Measurements from ENCODE around the gene CISH. TPM values are rescaled to one million over a fixed set of nuclear protein-coding genes. Genes with fewer than 3 reads are reported as not detected.

The CISH gene
- total and polyA plus RNA-seq, 2 of the 4 experiments (the other 2 are of a cell fraction) = 0.90 to 4.0 TPM

GRCh38 chr3:50559702-50560101 lies 51.9 kb downstream of the CISH start:
- Histone ChIP-seq H3K23ac (ENCODE audit: low read depth, low read length) (no peak overlapping the region), H3K27ac (ENCODE audit: insufficient read depth, low read length) (no peak overlapping the region), H3K9me1 (ENCODE audit: insufficient read depth, low read length) (peaks cover 8% of the 10 kb centered on the region; the same call in 1 of the 2 replicates), H2AK5ac (ENCODE audit: low read depth, low read length) (no peak overlapping the region), H2BK15ac (ENCODE audit: low read depth, low read length) (no peak overlapping the region), H3K9ac (ENCODE audit: low read depth, low read length) (no peak overlapping the region), H2AK9ac (replicated peaks; ENCODE audit: low read depth, low read length, poor library complexity) (peak overlapping the region; percentile 16), H3K4ac (ENCODE audit: low read depth, low read length) (no peak overlapping the region), H3K27me3 (ENCODE audit: control insufficient read depth, insufficient read depth, low read length) (peaks cover 2% of the 10 kb centered on the region), H3K36me3 (ENCODE audit: control insufficient read depth, insufficient read depth, low read length) (no peaks in the 10 kb centered on the region), H2AFZ (replicated peaks; ENCODE audit: low read length, poor library complexity) (peak overlapping the region; percentile 43), H4K5ac (ENCODE audit: low read depth, low read length) (no peak overlapping the region), H4K20me1 (ENCODE audit: insufficient read depth, low read length) (no peaks in the 10 kb centered on the region), H4K91ac (ENCODE audit: insufficient read depth, low read depth, low read length) (no peak overlapping the region), H3K14ac (replicated peaks; ENCODE audit: low read depth, low read length) (no peak overlapping the region), H3K4me2 (ENCODE audit: low read depth, low read length) (no peak overlapping the region), H3K79me1 (ENCODE audit: low read depth in 1 of 2, low read length in 2 of 2) (no peaks in the 10 kb centered on the region), H3K4me3 (ENCODE audit: insufficient read depth, low read depth, low read length) (no peak overlapping the region), H3K56ac (ENCODE audit: extremely low read depth, insufficient read depth, low read length) (no peak overlapping the region), H4K8ac (ENCODE audit: low read depth in 2 of 2, low read length in 2 of 2) (no peak overlapping the region), H3K4me1 (ENCODE audit: control insufficient read depth, insufficient read depth, low read length) (no peaks in the 10 kb centered on the region), H2BK5ac (ENCODE audit: low read depth, low read length, poor library complexity, severe bottlenecking) (no peak overlapping the region), H2BK20ac (ENCODE audit: low read depth, low read length) (no peak overlapping the region), H3K9me3 (ENCODE audit: control insufficient read depth, insufficient read depth, low read length) (no peaks in the 10 kb centered on the region), H2BK120ac (ENCODE audit: low read depth, low read length) (no peak overlapping the region), H3K18ac (ENCODE audit: low read depth, low read length) (no peak overlapping the region)
- ChIA-PET CTCF (interaction anchor here (0.6 to 0.9 kb wide), 2 partner anchors 57 to 213 kb away, joined by 3 read pairs; no protein-coding TSS in a partner anchor), POLR2A (ENCODE audit: unreplicated experiment) (no interaction called here)
- intact Hi-C loops (cut with micrococcal nuclease) = no loop called here
- ATAC-seq (ENCODE audit: low read depth) (0 out of 2 replicates have a peak, but pooled peaks have one; percentile 18), DNase-seq (no peak)
- in situ Hi-C loops (cut with MboI; ENCODE audit: low sequenced_read_pairs) = no loop called here
- TF ChIP-seq CEBPB (IDR thresholded peaks at IDR 0.05; ENCODE audit: low read depth, low read length) (no peak), SMC3 (IDR thresholded peaks at IDR 0.05; ENCODE audit: low read depth, low read length) (no peak), FOS (IDR thresholded peaks at IDR 0.05; ENCODE audit: low read depth, low read length) (no peak), RAD21 (IDR thresholded peaks at IDR 0.05; ENCODE audit: low read length) (no peak), MAZ (IDR thresholded peaks at IDR 0.05; ENCODE audit: borderline replicate concordance, low read depth, low read length) (no peak), ELK1 (IDR thresholded peaks at IDR 0.05; ENCODE audit: borderline replicate concordance, low read depth, low read length) (no peak), MAFK (IDR thresholded peaks at IDR 0.05; ENCODE audit: low read depth, low read length) (no peak), CTCF (conservative IDR thresholded peaks at IDR 0.05; ENCODE audit: low read depth, low read length) (no peak), CHD1 (IDR thresholded peaks at IDR 0.05; ENCODE audit: low read depth, low read length) (no peak), BHLHE40 (IDR thresholded peaks at IDR 0.05; ENCODE audit: low read depth, low read length) (no peak), RCOR1 (IDR thresholded peaks at IDR 0.05; ENCODE audit: insufficient replicate concordance, low read length) (no peak), NFE2L2 (IDR thresholded peaks at IDR 0.05; ENCODE audit: low read depth, low read length) (no peak), USF2 (IDR thresholded peaks at IDR 0.05; ENCODE audit: low read depth, low read length) (no peak), RFX5 (IDR thresholded peaks at IDR 0.05; ENCODE audit: low read depth, low read length) (no peak), MXI1 (IDR thresholded peaks at IDR 0.05; ENCODE audit: borderline replicate concordance, low read depth, low read length) (no peak)
- dilution Hi-C loops (cut with HindIII; ENCODE audit: low sequenced_read_pairs, unreplicated experiment) = no loop called here
- BruUV-seq (replicated peaks) = no TSS peak
